Measurements from ENCODE around the gene PTHLH. TPM values are rescaled to one million over a fixed set of nuclear protein-coding genes. Genes with fewer than 3 reads are reported as not detected.

Gene PTHLH
- total and polyA plus RNA-seq, 4 donors = 0.22 to 3.0 (median 0.37) TPM

DNA sequence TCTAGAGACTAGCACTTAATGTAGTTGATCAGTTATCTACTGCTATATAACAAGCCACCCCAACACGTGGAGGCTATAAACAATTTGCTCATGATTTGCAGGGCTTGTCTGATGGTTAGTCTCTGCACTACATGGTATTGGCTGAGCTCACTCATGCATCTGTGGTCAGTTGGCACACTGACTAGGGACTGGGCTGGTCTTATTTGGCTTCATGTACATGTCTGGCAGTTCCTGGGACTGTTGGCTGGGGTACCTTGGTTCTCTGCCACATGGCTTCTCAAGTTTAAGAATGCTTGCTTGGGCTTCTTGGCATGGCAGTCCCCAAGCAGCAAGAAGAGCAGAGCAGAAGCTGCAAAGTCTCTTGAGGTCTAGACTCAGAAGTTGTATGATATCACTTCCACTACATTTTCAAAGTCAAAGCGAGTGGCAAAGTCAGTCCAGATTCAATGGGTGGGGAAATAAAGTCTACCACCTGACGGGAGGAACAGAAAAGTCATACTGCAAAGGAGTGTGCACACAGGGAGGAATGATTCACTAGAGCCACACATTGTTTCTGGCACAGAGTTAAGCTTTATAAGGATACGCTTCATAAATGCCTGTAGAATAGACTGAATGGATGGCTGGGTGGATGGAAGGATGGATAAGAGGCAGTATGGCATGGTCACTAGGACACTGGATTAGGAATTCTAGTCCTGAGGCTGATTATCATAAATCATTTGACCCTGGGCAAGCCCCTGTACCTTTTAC, 44.8 kb upstream of the PTHLH start:
- Histone ChIP-seq H3K4me3 (no peak overlapping the region), H3K27me3 (ENCODE audit: control insufficient read depth in 3 of 3, insufficient read depth in 3 of 3, low read length in 2 of 3) (no peaks in the 10 kb centered on the region), H3K9me3 (ENCODE audit: control insufficient read depth in 4 of 4, insufficient read depth in 3 of 4, low read length in 3 of 4) (peaks cover 0 to 2% (median 0%) of the 10 kb centered on the region in 4 donors), H3K9ac (ENCODE audit: insufficient read depth in 1 of 2, low read length in 2 of 2) (no peak overlapping the region), H3K4me1 (ENCODE audit: control insufficient read depth in 5 of 5, insufficient read depth in 5 of 5, low read length in 5 of 5) (no peaks in the 10 kb centered on the region), H3K27ac (ENCODE audit: low read depth in 1 of 2, low read length in 1 of 2) (no peak overlapping the region), H3K36me3 (ENCODE audit: control insufficient read depth in 4 of 4, insufficient read depth in 4 of 4, low read length in 4 of 4) (no peaks in the 10 kb centered on the region)
- DNase-seq (no peak), ATAC-seq (ENCODE audit: insufficient read depth, low FRiP score) (no peak)
- WGBS, 2 donors = 85 to 87% methylated on average over 4 of the region's 4 CpGs
- no peak for TF ChIP-seq CTCF (IDR thresholded peaks at IDR 0.05; ENCODE audit: control extremely low read depth, extremely low read depth)

DNA sequence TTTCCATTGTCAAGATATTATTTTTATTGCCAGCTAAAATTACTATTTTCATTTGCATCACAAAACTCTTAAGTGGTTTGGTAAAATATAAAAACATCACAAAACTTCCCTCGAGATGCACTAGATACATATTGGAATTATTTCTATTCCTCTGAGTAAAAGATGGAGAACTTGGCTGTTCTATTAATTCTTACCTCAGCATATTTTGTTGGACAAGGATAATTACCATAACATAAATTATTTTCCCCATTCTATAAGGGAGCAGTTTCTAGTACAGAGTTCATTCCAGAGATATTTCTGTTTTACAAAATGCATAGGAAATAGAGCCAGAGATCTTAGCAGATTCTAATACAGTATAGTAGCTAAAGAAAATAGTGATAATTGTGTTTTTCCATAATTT, 42.6 kb upstream of the PTHLH start:
- no peak for DNase-seq
- Histone ChIP-seq H3K27ac (ENCODE audit: low read depth in 1 of 2, low read length in 1 of 2) (no peak overlapping the region), H3K27me3 (ENCODE audit: control insufficient read depth in 3 of 3, insufficient read depth in 3 of 3, low read length in 2 of 3) (no peaks in the 10 kb centered on the region), H3K9me3 (ENCODE audit: control insufficient read depth in 4 of 4, insufficient read depth in 3 of 4, low read length in 3 of 4) (peaks cover 0 to 2% (median 0%) of the 10 kb centered on the region in 4 donors), H3K4me1 (ENCODE audit: control insufficient read depth in 5 of 5, insufficient read depth in 5 of 5, low read length in 5 of 5) (no peaks in the 10 kb centered on the region), H3K36me3 (ENCODE audit: control insufficient read depth in 4 of 4, insufficient read depth in 4 of 4, low read length in 4 of 4) (no peaks in the 10 kb centered on the region), H3K4me3 (no peak overlapping the region), H3K9ac (ENCODE audit: insufficient read depth in 1 of 2, low read length in 2 of 2) (no peak overlapping the region)
- no peak for TF ChIP-seq CTCF (IDR thresholded peaks at IDR 0.05; ENCODE audit: control extremely low read depth, extremely low read depth)
- no peak for ATAC-seq (ENCODE audit: insufficient read depth, low FRiP score)
- 93 to 98% methylated on average over 1 of the region's 1 CpG for WGBS, 2 donors

DNA sequence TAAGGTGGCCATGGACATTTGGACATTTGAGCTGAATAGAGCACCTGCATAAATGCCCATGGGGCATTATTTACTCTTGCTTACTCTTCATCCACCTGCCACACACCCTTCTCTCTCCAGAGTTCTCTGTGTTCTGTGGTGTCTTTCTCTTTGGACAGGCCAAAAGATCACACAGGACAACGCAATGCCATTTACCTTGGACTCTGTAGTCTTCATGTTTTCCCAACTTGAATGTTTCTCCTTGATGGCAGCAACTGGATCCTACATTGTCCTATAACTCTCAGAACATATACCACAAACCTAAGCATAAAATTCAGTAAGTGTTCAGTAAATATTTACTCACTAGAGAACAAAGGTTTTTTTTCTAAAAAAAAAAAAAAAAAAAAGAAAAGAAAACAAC, 41.7 kb upstream of the PTHLH start:
- Histone ChIP-seq H3K36me3 (ENCODE audit: control insufficient read depth in 4 of 4, insufficient read depth in 4 of 4, low read length in 4 of 4) (no peaks in the 10 kb centered on the region), H3K4me1 (ENCODE audit: control insufficient read depth in 5 of 5, insufficient read depth in 5 of 5, low read length in 5 of 5) (no peaks in the 10 kb centered on the region), H3K4me3 (no peak overlapping the region), H3K9me3 (ENCODE audit: control insufficient read depth in 4 of 4, insufficient read depth in 3 of 4, low read length in 3 of 4) (peaks cover 0 to 2% (median 0%) of the 10 kb centered on the region in 4 donors), H3K9ac (ENCODE audit: insufficient read depth in 1 of 2, low read length in 2 of 2) (no peak overlapping the region), H3K27ac (ENCODE audit: low read depth in 1 of 2, low read length in 1 of 2) (no peak overlapping the region), H3K27me3 (ENCODE audit: control insufficient read depth in 3 of 3, insufficient read depth in 3 of 3, low read length in 2 of 3) (no peaks in the 10 kb centered on the region)
- DNase-seq = no peak
- WGBS, 2 donors = 85 to 91% methylated on average over 1 of the region's 1 CpG
- ATAC-seq (ENCODE audit: insufficient read depth, low FRiP score) = no peak
- TF ChIP-seq CTCF (IDR thresholded peaks at IDR 0.05; ENCODE audit: control extremely low read depth, extremely low read depth) = no peak
